A172 (cell line): ENCODE data around the gene ATF5. TPM values are rescaled to one million over a fixed set of nuclear protein-coding genes. Genes with fewer than 3 reads are reported as not detected.

Source experiments
- DNase-seq: peaks from one replicate; pipeline ENCODE4 v3.0.0-alpha.2; 2015; ENCODE audit warnings: low spot score
- total RNA-seq: library from RNA; depleted of rRNA; stranded (reverse); fragments of >200 nt; shearing (Covaris generic); gene quantifications from 2 replicates; pipeline ENCODE4 v1.2.3, GENCODE V29; 2014

Gene ATF5
- total RNA-seq, 1 experiment from 2014 or later = 30.3 TPM

DNA sequence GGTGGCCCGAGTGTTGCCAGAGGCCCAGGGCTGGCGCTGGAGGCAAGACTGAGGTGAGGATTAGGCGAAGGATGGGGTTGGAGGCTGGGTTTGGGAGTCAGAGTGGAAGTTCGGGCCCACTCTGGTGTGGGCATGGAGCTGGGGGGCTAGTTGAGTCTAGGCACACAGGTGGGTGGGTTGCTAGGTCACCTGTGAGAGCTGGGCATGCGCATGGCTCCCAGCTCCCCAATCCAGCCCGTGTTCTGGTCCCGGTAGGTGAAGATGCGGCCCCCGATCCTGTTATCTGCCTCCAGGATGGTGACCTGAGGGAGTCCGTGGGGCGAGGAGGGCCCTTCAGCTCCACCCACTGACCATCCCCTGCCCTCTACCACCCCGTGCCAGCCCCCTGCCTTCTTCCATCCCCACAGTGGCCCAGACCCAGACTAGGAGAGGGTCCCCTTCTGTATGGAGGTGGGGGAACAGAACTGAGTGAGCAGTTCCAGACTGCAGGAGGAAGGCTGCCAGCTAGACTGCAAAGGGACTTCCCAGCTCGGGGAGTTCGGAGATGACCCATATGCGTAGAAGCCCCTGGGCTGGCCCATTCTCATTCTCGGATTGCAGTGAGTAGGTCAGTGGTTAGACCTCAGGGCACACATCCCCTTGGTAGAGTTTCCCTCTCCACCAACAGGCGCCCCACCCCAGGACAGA lies 34.0 kb upstream of the ATF5 start:
- DNase-seq = no peak

- no peak for DNase-seq
Measured at GRCh38 chr19:49895566-49896297, 33.3 kb upstream of the ATF5 start.

- peak; percentile 84 for DNase-seq
Measured at GRCh38 chr19:49896863-49897621, 32.0 kb upstream of the ATF5 start, which contains the start of gene IL4I1. TSS of gene IL4I1 (minus strand) at chr19:49896887. CDS start at chr19:49896160, 727 bp downstream.

- no peak for DNase-seq
Measured at GRCh38 chr19:49904136-49904535, 24.9 kb upstream of the ATF5 start.

- no peak for DNase-seq
Measured at GRCh38 chr19:49906879-49907564, 22.0 kb upstream of the ATF5 start.

- no peak for DNase-seq
Measured at GRCh38 chr19:49907745-49908446, 21.1 kb upstream of the ATF5 start.

DNA sequence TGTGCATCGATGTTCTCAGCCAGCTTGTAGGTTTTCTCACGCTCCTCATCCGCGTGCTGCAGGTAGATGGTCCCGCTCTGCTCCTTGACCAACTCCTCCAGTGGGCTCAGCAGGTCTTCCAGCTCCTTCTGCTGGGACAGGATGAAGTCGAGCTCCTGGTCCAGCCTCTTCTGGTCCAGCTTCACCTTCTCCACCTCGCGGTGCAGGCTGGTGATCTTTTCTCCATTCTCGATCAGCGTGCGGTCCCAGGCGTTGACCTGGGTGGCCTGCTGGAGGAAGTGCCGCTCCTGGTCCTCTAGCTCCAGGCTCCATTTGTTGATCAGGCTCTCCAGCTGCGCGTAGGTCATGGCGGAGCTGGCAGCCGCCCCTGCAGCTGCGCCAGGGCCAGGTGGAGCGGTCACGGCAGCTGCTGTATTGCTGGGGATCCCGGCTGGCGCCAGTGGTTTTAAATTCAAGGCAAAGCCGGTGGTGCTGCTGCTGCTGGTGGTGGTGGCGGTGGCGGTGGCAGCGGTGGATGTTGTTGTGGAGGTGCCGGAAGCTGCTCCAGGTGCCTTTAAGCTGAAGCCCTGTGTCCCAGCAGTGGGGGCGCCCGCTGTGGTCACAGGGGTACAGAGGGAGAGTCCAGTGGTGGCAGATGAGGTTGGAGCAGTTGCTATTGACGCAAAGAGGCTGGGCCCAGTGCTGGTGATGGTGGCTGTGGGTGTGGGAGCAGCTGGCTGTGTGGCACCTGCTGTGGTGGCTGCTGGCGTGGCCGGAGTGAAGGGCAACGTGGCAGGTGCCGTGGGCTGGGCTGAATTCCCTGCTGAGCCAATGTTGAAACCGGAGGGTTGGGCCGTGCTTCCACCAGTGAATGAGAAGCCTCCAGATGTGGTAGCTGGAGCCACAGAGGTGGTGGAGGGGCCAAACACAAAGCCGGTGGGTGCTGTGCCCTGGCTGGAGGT lies 20.3 kb upstream of the ATF5 start:
- no peak for DNase-seq

- no peak for DNase-seq
Measured at GRCh38 chr19:49910179-49910578, 18.8 kb upstream of the ATF5 start.

GRCh38 chr19:49911381-49912145 lies 17.4 kb upstream of the ATF5 start:
- DNase-seq = no peak

DNA sequence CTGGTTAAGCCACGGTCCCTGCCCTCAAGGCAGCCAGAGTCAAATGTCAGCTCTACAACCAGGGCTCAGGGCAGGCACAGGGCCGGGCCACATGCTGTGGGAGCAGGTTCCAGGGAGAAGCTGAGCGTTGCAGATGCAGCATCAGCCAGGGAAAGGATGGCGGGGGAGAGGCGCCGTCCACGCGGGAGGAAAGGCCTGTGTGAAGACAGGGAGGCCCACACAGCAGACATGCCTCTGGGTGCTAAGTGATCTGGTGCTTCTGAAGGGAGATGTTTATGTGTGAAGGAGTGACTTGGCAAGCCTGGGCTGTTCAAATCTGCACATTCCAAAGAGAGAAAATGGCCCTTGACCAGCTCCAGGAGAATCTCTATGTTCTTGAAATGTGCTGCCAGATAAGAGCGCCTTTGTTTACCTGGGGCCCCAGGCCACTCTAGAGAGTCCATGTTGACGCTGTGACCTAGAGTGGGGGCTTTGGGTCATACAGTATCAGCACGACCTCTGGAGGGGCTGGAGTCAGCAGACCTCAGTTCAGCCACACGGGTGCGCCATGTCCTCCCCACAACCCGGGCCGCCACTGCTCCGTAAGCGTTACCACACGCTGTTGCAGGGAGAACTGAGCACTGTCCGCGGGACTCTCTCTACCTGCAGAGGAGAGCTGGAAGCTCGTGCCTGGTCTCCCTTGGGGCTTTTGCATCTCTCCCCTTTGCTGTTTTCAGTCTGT lies 15.9 kb upstream of the ATF5 start:
- DNase-seq = no peak

- DNase-seq = no peak
Measured at GRCh38 chr19:49913720-49914119, 15.3 kb upstream of the ATF5 start.

DNA sequence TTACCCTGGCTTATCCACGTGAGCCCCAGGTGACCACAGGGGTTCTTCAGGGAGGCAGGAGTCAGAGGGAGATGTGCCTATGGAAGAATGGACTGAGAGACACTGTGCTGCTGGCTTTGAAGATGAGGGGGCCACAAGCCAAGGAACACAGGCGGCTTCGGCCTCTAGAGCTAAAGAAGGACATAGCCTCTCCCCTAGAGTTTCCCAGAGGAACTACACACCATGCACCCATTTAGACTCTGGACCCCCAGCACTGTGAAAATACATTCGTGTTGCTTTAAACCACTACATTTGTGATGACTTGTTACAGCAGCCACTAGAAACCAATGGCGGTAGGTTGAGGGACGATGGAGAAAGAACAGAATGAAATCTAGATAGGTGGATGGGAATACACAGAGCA lies 13.7 kb upstream of the ATF5 start:
- DNase-seq = no peak

DNA sequence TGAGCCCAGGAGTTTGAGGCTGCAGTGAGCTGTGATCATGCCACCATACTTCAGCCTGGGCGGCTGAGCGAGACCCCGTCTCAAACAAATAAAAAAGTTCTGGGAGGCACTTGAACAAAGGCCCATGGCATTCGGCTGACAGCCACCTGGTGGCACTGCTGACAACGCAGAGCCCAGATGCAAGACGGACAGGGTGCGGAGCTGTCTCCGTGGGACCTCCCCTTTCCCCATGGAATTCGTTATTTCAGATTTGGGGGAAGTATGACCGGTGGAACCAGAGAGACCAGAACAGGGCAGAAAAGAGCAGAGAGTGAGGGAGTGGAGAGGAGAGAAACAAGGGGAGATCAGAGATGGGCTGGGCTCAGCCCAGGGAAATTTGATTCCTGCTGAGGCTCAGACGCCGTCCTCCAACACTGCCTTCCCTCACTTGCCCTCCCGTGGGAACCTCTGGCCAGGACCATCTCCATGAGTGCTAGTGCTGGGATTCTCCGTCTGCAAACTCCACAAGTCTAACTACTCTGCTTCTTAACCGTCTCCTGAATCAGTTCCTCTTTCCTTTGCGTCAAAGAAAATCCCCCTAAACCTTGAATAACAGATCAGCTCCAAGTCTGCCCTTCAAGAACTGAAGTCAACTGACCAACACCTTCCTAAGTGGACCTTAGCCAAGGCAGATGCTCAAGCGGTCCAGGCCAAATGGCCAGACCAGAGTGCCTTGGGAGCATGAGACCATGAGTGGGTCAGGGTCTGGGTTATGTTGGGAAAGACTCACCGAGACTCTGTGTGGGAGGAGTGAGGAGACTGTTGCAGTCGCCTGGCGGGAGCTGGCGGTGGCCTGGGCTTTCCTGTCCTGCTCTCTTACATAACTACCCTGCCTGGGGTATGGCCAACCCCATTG lies 11.9 kb upstream of the ATF5 start:
- no peak for DNase-seq

DNA sequence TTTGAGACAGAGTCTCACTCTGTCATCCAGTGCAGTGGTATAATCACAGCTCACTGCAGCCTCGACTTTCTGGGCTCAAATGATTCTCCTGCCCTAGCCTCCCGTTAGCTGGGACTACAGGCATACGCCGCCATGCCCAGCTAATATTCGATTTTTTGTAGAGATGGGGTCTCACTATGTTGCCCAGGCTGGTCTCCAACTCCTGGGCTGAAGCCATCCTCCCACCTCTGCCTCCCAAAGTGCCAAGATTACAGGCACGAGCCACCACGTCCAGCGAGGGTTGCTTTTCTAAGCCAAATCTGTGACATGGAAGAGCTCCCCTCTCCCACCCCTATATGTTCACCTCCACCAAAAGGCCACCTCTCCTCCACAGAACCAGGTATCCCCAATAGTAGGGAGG lies 10.9 kb upstream of the ATF5 start:
- DNase-seq = no peak

DNA sequence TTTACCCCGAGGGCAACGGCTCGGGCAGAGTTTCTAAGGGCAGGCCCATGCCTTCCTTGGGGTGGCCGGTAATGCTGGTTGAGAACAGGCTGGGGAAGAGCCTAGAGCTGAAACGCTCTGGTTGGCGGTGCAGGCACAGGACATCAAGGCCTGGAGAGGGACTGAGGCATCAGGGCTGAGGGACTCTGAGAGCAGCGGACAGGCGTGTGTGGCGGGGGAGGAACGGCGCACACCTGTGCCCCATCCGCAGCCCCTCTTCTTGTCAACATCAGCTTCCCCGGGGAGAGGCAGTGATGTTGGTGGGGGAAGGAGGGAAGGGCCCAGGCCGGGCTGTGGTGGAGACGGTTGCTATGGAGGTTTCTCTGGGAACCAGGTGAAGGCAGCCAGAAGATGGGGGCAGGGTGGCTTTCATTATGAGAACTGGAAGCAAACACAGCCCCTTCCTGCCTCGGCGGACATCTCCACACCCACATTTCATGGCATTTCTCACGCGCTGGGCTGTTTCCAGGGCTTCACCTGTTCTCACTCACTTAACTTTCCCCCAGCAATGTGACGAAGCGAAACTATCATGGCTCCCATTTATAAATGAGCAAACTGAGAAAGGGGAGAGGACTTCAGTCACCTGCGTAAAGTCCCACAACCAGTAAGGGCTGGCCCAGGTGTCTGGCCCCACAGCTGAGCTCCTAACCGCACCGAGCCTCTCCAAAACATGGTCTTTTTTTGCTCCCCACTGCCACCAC lies 8.2 kb upstream of the ATF5 start:
- no peak for DNase-seq

DNA sequence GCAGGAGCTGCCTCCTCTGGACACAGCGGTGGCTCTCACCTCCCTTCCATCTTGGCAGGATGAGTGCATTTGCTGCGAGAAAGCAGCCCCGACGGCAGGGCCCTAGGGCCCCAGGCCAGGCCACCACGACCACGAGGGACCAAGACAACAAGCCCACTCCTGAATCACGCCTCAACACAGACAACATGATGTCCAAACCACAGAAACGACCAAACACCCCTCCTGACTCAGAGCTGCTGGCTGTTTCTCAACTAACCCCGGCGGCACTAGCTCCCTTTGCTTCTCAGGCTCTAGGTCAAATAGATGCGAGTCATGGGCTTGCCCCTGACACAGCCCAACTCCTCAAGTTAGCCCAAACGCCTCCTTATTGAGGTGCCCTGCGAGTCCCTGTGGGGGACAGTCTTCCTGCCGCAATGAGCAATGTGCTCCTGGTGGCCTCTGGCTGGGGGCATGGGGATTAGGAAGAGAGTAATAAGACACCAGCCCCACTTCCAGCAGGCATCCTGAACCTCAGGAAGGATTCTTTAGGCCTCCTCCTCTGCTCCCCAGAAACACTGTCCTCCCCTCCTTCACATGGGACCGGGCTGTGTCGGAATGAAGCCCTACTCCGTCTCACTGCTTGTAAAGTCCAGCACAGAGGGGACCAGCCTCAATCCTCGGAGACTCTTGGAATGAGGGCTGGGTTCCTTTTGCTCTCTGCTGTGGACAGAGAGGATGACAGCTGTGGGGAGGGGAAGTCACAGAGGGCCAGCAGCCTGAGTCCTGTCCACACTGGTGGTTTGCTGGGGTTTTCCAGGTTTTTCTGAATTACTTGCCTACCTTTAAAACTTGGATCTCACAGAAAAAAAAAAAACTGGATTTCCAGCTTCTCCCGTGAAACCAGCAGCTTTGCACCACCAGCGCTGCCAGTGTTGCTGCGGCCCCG lies 6.9 kb upstream of the ATF5 start:
- DNase-seq = peak; percentile 45
